GM23338 (cell line): Measurements from ENCODE around the gene ZC3H12C.

ENCODE experiments used
- CREB1 ChIP-seq: fragments of 250-450 bp; sonication (Bioruptor Pico); IDR thresholded peaks from 2 replicates; pipeline ENCODE4 v1.5.0; 2020; ENCODE audit warnings: low read depth, mild to moderate bottlenecking, moderate library complexity
- EZH2 ChIP-seq: fragments of 200-600 bp; sonication (generic); IDR thresholded peaks from one replicate; pipeline ENCODE4 v1.8.0; 2017; ENCODE audit warnings: antibody characterized with exemption, mild to moderate bottlenecking, low read depth; ENCODE audit not compliant: unreplicated experiment
- EZH2phosphoT487 ChIP-seq: fragments of 200-600 bp; sonication (generic); IDR thresholded peaks from one replicate; pipeline ENCODE4 v1.8.1; 2018; ENCODE audit warnings: antibody characterized with exemption; ENCODE audit not compliant: unreplicated experiment
- JUNB ChIP-seq: IDR thresholded peaks from one replicate; pipeline ENCODE4 v1.6.1; 2016; ENCODE audit warnings: antibody characterized with exemption; ENCODE audit not compliant: unreplicated experiment
- NANOG ChIP-seq: IDR thresholded peaks from 2 replicates; pipeline ENCODE4 v1.6.1; 2016; ENCODE audit warnings: antibody characterized with exemption, borderline replicate concordance
- POLR2AphosphoS5 ChIP-seq: IDR thresholded peaks from 2 replicates; pipeline ENCODE4 v1.6.1; 2016; ENCODE audit warnings: antibody characterized with exemption, low read depth
- REST ChIP-seq: IDR thresholded peaks from one replicate; pipeline ENCODE4 v1.6.1; 2018; ENCODE audit warnings: antibody characterized with exemption; ENCODE audit not compliant: unreplicated experiment
- STAT1 ChIP-seq: IDR thresholded peaks from one replicate; pipeline ENCODE4 v1.6.1; 2016; ENCODE audit warnings: antibody characterized with exemption; ENCODE audit not compliant: unreplicated experiment
- ZNF331 ChIP-seq: fragments of 250-450 bp; sonication (Bioruptor Pico); IDR thresholded peaks from 2 replicates; pipeline ENCODE4 v1.5.0; 2020; ENCODE audit warnings: low read depth, mild to moderate bottlenecking, moderate library complexity
- TF ChIP-seq, protein P1 (sequence below), 2 experiments: fragments of 200-600 bp in 1 of 2; sonication (generic) in 1 of 2; conservative IDR thresholded peaks; 2 replicates each; pipeline versions ENCODE4 v1.5.1 to v1.6.1; 2016 to 2017; ENCODE audit warnings: antibody characterized with exemption in 2 of 2, low read depth in 2 of 2, mild to moderate bottlenecking in 2 of 2, moderate library complexity in 1 of 2
- TF ChIP-seq, protein P2 (sequence below): IDR thresholded peaks from 2 replicates; pipeline ENCODE4 v1.6.1; 2016; ENCODE audit warnings: antibody characterized with exemption

GRCh38 chr11:110085255-110085838 lies 7.8 kb upstream of the ZC3H12C start:
- TF ChIP-seq, protein P1, sequence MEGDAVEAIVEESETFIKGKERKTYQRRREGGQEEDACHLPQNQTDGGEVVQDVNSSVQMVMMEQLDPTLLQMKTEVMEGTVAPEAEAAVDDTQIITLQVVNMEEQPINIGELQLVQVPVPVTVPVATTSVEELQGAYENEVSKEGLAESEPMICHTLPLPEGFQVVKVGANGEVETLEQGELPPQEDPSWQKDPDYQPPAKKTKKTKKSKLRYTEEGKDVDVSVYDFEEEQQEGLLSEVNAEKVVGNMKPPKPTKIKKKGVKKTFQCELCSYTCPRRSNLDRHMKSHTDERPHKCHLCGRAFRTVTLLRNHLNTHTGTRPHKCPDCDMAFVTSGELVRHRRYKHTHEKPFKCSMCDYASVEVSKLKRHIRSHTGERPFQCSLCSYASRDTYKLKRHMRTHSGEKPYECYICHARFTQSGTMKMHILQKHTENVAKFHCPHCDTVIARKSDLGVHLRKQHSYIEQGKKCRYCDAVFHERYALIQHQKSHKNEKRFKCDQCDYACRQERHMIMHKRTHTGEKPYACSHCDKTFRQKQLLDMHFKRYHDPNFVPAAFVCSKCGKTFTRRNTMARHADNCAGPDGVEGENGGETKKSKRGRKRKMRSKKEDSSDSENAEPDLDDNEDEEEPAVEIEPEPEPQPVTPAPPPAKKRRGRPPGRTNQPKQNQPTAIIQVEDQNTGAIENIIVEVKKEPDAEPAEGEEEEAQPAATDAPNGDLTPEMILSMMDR (conservative IDR thresholded peaks at IDR 0.05; ENCODE audit: low read depth in 2 of 2) = no peak
- TF ChIP-seq JUNB (no peak), POLR2AphosphoS5 (no peak), EZH2 (no peak), REST (no peak), EZH2phosphoT487 (no peak), CREB1 (CRISPR knock-in tag) (no peak), ZNF331 (CRISPR knock-in tag) (no peak), STAT1 (no peak), NANOG (no peak)
- TF ChIP-seq, protein P2, sequence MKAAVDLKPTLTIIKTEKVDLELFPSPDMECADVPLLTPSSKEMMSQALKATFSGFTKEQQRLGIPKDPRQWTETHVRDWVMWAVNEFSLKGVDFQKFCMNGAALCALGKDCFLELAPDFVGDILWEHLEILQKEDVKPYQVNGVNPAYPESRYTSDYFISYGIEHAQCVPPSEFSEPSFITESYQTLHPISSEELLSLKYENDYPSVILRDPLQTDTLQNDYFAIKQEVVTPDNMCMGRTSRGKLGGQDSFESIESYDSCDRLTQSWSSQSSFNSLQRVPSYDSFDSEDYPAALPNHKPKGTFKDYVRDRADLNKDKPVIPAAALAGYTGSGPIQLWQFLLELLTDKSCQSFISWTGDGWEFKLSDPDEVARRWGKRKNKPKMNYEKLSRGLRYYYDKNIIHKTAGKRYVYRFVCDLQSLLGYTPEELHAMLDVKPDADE = no peak
